ENCODE measurements around the gene ANK2. TPM values are rescaled to one million over a fixed set of nuclear protein-coding genes. Genes with fewer than 3 reads are reported as not detected.

Gene ANK2
- total RNA-seq, 6 donors from 2014 or later = 4.2 to 23.3 (median 8.5) TPM

DNA sequence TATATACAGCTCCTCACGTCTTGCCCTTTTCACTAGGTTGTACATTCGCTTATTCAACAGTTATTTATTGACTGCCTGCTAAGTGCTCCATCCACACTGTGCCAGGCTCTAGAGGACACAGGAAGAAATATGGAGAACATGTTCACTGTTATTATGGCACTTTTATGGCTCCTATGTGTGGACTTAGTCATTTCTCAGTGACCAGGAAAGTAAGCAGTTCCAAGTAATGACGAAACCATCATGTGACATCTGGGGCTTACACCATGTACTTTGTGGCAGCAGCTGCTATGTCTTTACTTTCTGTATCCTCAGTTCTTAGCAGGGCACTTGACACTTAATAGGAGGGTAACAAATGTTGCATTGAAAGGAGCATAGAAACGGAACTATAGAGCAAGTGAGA lies 278.0 kb downstream of the ANK2 start:
- H3K36me3 ChIP-seq = no peaks in the 10 kb centered on the region
- TF ChIP-seq CTCF (IDR thresholded peaks at IDR 0.05) = no peak
- no peak for TF ChIP-seq POLR2AphosphoS5 (IDR thresholded peaks at IDR 0.05)
- TF ChIP-seq EP300 (IDR thresholded peaks at IDR 0.05) = no peak
- TF ChIP-seq POLR2A (IDR thresholded peaks at IDR 0.05) = no peak
- no peak overlapping the region for H3K4me3 ChIP-seq
- DNase-seq = no peak
- WGBS, 2 donors = 69 to 87% methylated on average over 4 of the region's 4 CpGs
- ATAC-seq (ENCODE audit: low FRiP score in 2 of 2) = peak in 1 of 2 donors; percentile 32
- no peak overlapping the region for H3K27ac ChIP-seq
- no peaks in the 10 kb centered on the region for H3K4me1 ChIP-seq
- no peaks in the 10 kb centered on the region for H3K27me3 ChIP-seq
- H3K9me3 ChIP-seq = no peaks in the 10 kb centered on the region

DNA sequence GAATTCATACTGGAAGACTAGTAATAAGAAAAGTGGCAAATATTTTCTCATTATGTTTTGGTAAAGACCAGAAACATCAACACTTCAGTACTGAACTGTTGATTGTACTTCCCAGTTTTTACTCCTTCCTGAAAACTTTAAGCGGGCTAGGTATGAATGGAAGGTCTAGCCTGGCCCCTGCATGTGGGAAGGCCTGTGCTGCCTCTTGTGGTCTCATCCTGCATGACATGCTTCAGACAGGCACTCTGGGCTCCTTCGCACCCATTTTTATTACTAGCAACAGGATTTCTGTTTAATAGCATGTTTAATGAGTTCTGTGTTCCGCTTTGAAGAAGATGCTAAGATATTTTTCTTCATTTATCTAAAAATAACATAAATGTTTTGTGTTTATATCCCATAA lies 279.1 kb downstream of the ANK2 start:
- DNase-seq (no peak), ATAC-seq (ENCODE audit: low FRiP score in 2 of 2) (peak in 1 of 2 donors; percentile 58)
- Histone ChIP-seq H3K4me3 (no peak overlapping the region), H3K9me3 (no peaks in the 10 kb centered on the region), H3K27me3 (no peaks in the 10 kb centered on the region), H3K27ac (no peak overlapping the region), H3K36me3 (no peaks in the 10 kb centered on the region), H3K4me1 (no peaks in the 10 kb centered on the region)
- 89 to 90% methylated on average over 3 of the region's 3 CpGs for WGBS, 2 donors
- no peak for TF ChIP-seq POLR2AphosphoS5 (IDR thresholded peaks at IDR 0.05)
- no peak for TF ChIP-seq EP300 (IDR thresholded peaks at IDR 0.05)
- no peak for TF ChIP-seq CTCF (IDR thresholded peaks at IDR 0.05)
- no peak for TF ChIP-seq POLR2A (IDR thresholded peaks at IDR 0.05)

- Histone ChIP-seq H3K9me3 (no peaks in the 10 kb centered on the region), H3K4me1 (no peaks in the 10 kb centered on the region), H3K4me3 (no peak overlapping the region), H3K36me3 (no peaks in the 10 kb centered on the region), H3K27me3 (no peaks in the 10 kb centered on the region), H3K27ac (no peak overlapping the region)
- no peak for ATAC-seq (ENCODE audit: low FRiP score in 2 of 2)
- TF ChIP-seq POLR2AphosphoS5 (IDR thresholded peaks at IDR 0.05) (no peak), POLR2A (IDR thresholded peaks at IDR 0.05) (no peak), CTCF (IDR thresholded peaks at IDR 0.05) (no peak), EP300 (IDR thresholded peaks at IDR 0.05) (no peak)
- DNase-seq = no peak
- 93 to 94% methylated on average over 12 of the region's 12 CpGs for WGBS, 2 donors
Observed at GRCh38 chr4:113330200-113330599, 280.7 kb downstream of the ANK2 start.

DNA sequence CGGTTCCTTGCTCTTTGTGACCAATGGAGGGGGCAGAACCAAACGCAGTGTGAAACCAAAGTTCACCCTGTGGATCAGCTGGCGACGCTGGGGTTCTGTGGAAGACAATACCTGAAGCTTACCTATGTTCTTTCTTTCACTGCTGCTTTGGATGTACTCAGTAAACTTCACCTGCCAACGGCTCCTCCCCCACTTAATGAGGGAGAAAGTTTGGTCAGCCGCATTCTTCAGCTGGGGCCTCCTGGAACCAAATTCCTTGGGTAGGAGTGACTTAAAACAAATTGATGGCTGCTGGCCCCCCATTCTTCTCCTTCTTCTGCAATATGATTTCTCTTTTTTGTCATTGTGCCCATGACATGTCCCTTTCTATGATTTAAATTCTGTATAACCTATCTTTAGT lies 282.4 kb downstream of the ANK2 start:
- Histone ChIP-seq H3K9me3 (no peaks in the 10 kb centered on the region), H3K4me1 (no peaks in the 10 kb centered on the region), H3K27me3 (no peaks in the 10 kb centered on the region), H3K4me3 (no peak overlapping the region), H3K27ac (no peak overlapping the region), H3K36me3 (no peaks in the 10 kb centered on the region)
- DNase-seq (no peak), ATAC-seq (ENCODE audit: low FRiP score in 2 of 2) (peak in 1 of 2 donors; percentile 41)
- TF ChIP-seq CTCF (IDR thresholded peaks at IDR 0.05) = no peak
- TF ChIP-seq POLR2A (IDR thresholded peaks at IDR 0.05) = no peak
- TF ChIP-seq EP300 (IDR thresholded peaks at IDR 0.05) = no peak
- TF ChIP-seq POLR2AphosphoS5 (IDR thresholded peaks at IDR 0.05) = no peak
- 67% methylated on average over 6 of the region's 6 CpGs for WGBS, 2 donors

DNA sequence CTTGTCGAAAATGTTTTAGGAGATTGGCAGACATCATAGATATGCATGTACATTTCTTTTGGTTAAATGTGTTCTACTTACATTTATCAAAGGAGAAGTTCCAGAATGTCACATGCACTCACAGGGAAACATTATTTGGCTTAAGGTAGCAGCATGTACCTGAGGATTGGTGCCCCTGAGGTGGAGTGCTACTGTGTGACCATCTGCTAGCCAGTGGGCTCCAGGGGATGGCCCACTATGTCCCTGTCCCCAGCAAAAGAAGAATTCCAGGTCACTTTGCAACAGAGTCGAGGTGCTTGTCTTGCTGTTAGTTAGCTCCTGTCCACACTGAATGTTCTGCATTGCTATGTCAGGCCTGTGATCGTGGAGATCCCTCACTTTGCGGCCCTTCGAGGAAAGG lies 283.2 kb downstream of the ANK2 start:
- H3K9me3 ChIP-seq = no peaks in the 10 kb centered on the region
- no peak for DNase-seq
- no peaks in the 10 kb centered on the region for H3K4me1 ChIP-seq
- TF ChIP-seq CTCF (IDR thresholded peaks at IDR 0.05) = no peak
- no peak for TF ChIP-seq POLR2A (IDR thresholded peaks at IDR 0.05)
- TF ChIP-seq POLR2AphosphoS5 (IDR thresholded peaks at IDR 0.05) = no peak
- TF ChIP-seq EP300 (IDR thresholded peaks at IDR 0.05) = no peak
- no peak overlapping the region for H3K27ac ChIP-seq
- H3K4me3 ChIP-seq = no peak overlapping the region
- no peaks in the 10 kb centered on the region for H3K36me3 ChIP-seq
- 95% methylated on average over 5 of the region's 5 CpGs for WGBS, 2 donors
- H3K27me3 ChIP-seq = no peaks in the 10 kb centered on the region
- ATAC-seq (ENCODE audit: low FRiP score in 2 of 2) = no peak

Measured in upper lobe of left lung (tissue), 6 donors.